ENCODE data around the gene FAF1.

FAF1 gene

GRCh38 chr1:50808296-50808695 is 151.8 kb downstream of the FAF1 start:
- ChIA-PET CTCF (interaction anchor here (0.8 kb wide), 1 partner anchor 9 kb away, joined by 8 read pairs; no protein-coding TSS in a partner anchor), POLR2A (no interaction called here)
- Histone ChIP-seq H3K4me1 (ENCODE audit: control insufficient read depth, insufficient read depth, low read length) (no peaks in the 10 kb centered on the region), H3K36me3 (ENCODE audit: control insufficient read depth in 2 of 2, insufficient read depth in 1 of 2, low read length in 2 of 2) (no peaks in the 10 kb centered on the region), H3K4me3 (ENCODE audit: low read depth, low read length) (no peak overlapping the region), H3K27ac (ENCODE audit: extremely low read depth, low read depth, low read length) (no peak overlapping the region), H3K9me3 (ENCODE audit: control insufficient read depth, insufficient read depth, low read depth, low read length) (no peaks in the 10 kb centered on the region)
- no peak for TF ChIP-seq ZNF146 (tag by site-specific recombination; IDR thresholded peaks at IDR 0.05)
- TF ChIP-seq ZNF311 (tag by site-specific recombination; IDR thresholded peaks at IDR 0.05; ENCODE audit: borderline replicate concordance) = no peak
- no peak for TF ChIP-seq ZFP69B (tag by site-specific recombination; IDR thresholded peaks at IDR 0.05)
- TF ChIP-seq HIC1 (tag by site-specific recombination; IDR thresholded peaks at IDR 0.05) = no peak
- no peak for TF ChIP-seq ZNF292 (tag by site-specific recombination; IDR thresholded peaks at IDR 0.05; ENCODE audit: borderline replicate concordance, low read depth)
- no peak for TF ChIP-seq ZNF785 (tag by site-specific recombination; IDR thresholded peaks at IDR 0.05)
- peak; percentile 78 for TF ChIP-seq SETDB1 (IDR thresholded peaks at IDR 0.05; ENCODE audit: insufficient read length, low read length)

GRCh38 chr1:50796272-50796671 is 163.8 kb downstream of the FAF1 start:
- Histone ChIP-seq H3K36me3 (ENCODE audit: control insufficient read depth in 2 of 2, insufficient read depth in 1 of 2, low read length in 2 of 2) (no peaks in the 10 kb centered on the region), H3K4me3 (ENCODE audit: low read depth, low read length) (no peak overlapping the region), H3K4me1 (ENCODE audit: control insufficient read depth, insufficient read depth, low read length) (no peaks in the 10 kb centered on the region), H3K9me3 (ENCODE audit: control insufficient read depth, insufficient read depth, low read depth, low read length) (no peaks in the 10 kb centered on the region), H3K27ac (ENCODE audit: extremely low read depth, low read depth, low read length) (no peak overlapping the region)
- CTCF ChIA-PET = interaction anchor here (0.6 to 1.1 kb wide), 3 partner anchors 36 to 463 kb away, joined by 3 read pairs; no protein-coding TSS in a partner anchor
- TF ChIP-seq SALL2 (tag by site-specific recombination; IDR thresholded peaks at IDR 0.05; ENCODE audit: borderline replicate concordance) (no peak), ATF2 (tag by site-specific recombination; IDR thresholded peaks at IDR 0.05; ENCODE audit: low read depth) (no peak), GLI4 (tag by site-specific recombination; IDR thresholded peaks at IDR 0.05) (no peak), ZNF169 (tag by site-specific recombination; IDR thresholded peaks at IDR 0.05) (no peak), ZNF76 (tag by site-specific recombination; IDR thresholded peaks at IDR 0.05; ENCODE audit: borderline replicate concordance, low read depth) (no peak), IKZF3 (tag by site-specific recombination; IDR thresholded peaks at IDR 0.05) (no peak), ZNF114 (tag by site-specific recombination; IDR thresholded peaks at IDR 0.05) (no peak), ZFP3 (tag by site-specific recombination; IDR thresholded peaks at IDR 0.05; ENCODE audit: low read depth) (no peak), ZNF362 (tag by site-specific recombination; IDR thresholded peaks at IDR 0.05) (no peak), KLF8 (tag by site-specific recombination; IDR thresholded peaks at IDR 0.05) (no peak), ZNF19 (tag by site-specific recombination; IDR thresholded peaks at IDR 0.05; ENCODE audit: low read depth) (no peak), ZNF510 (tag by site-specific recombination; IDR thresholded peaks at IDR 0.05; ENCODE audit: insufficient replicate concordance) (no peak)
- POLR2A ChIA-PET = no interaction called here

Measured in HEK293 (cell line).